Dermis blood vessel endothelial cell (primary cell): Measurements from ENCODE around the gene CRACDL. TPM values are rescaled to one million over a fixed set of nuclear protein-coding genes. Genes with fewer than 3 reads are reported as not detected.
"Not testable (repeated sequence)": the region's sequence is repeated elsewhere in the genome, so short reads cannot be mapped to it uniquely, and the experiment has no call there.

Source experiments
- DNase-seq: peaks from one replicate; pipeline ENCODE4 v3.0.0; 2010
- total RNA-seq: library from RNA; depleted of rRNA; stranded (reverse); fragments of >200 nt; gene quantifications from 2 replicates; pipeline ENCODE4 v1.2.3, GENCODE V29; 2014

The CRACDL gene
- total RNA-seq, 1 donor from 2014 or later = 9.0 TPM

GRCh38 chr2:98883780-98884211 is 52.2 kb downstream of the CRACDL start:
- peak; percentile 25 for DNase-seq

DNA sequence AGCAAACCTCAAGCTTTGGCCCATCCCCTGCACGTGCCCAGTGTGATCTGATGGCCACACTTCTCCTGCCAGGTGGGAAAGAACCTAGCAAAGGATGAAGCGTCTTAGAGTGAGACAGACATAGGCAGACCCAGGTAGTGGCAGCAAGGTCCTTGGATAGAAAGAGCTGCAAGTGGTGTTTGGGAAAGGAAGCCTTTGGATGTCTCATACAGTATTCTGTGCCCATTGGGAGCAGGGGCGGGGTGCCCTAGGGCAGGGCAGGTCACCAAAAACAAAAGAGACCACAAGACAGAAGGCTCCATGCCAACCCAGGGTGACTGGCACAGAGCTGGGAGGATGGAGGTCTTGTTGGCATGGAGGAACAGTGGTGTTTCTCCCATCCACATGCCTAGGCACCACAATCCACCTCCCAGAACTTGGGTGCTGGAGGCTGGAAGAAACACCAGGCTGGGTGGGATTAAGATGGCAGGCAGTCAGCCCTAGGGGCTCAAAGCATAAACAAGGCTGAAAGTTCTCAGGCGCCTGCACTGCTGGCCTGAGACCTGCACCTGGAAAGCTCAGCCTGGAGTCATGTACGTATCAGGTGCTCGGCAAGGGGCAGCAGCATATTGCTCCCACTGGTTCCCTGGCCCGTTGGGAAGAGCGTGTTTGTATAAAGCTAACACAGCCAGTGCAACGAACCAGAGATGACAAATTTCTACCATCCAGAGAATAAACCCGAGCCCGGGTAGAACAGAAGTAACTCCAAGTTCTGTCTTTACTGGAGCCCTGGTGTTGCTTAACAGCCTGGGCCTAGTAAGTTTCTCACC is 52.9 kb downstream of the CRACDL start:
- no peak for DNase-seq

- no peak for DNase-seq
These were observed 53.7 kb downstream of the CRACDL start for GRCh38 chr2:98882368-98882767.

- DNase-seq = no peak
These were observed 54.8 kb downstream of the CRACDL start for GRCh38 chr2:98881153-98881650.

DNA sequence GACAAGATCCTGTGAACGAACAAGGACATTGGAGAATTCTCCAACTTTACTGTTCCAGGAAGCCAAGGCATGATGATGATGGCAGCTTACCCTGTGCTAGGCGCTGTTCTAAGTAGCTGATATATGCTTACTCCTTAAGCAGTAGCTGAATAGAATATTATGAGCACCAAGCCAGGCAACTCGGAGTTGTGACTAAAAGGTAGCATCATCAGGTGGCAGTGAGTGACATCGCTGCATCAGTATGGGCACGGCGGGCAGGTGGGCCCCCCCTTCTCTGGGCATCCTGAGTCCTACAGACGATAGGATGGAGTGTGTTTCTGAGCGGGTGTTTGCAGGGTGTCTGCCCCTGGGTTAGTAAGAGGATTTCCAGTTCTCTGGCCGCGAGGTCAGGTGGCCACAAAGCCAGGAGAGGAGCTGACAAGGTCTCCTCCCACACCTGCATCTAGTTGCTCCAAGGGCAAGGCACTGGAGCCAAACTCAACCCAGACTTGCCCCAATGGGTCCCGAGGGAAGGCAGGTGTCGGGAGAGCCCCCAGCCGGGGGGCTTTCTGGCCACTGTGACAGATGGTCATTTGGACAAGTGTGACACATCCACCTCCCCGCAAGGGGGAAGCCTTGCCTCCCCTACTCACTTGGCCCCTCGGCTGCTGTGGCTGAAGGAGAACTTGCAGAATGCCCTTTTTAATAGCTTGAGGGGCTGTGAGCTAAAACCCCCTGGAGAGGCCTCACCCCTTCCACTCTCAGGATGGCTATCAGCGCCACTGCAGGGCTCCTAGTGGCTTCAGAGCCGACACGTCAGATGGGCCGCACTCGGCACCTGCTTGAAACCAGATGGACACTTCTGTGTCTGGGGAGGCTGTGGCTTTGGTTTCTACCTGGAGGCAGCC is 55.5 kb downstream of the CRACDL start:
- no peak for DNase-seq

DNA sequence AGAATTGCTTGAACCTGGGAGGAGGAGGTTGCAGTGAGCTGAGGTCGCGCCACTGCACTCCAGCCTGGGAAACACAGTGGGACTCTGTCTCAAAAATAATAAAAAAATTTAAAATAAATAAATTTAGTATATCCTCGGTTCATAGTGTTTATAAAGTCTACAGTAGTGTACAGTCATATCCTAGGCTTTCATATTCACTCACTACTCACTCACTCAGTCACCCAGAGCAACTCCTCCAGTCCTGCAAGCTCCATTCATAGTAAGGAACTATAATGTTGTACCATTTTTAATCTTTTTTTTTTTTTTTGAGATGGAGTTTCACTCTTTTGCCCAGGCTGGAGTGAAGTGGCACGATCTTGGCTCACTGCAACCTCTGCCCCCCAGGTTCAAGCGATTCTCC is 58.4 kb downstream of the CRACDL start:
- DNase-seq = not testable (repeated sequence)

DNA sequence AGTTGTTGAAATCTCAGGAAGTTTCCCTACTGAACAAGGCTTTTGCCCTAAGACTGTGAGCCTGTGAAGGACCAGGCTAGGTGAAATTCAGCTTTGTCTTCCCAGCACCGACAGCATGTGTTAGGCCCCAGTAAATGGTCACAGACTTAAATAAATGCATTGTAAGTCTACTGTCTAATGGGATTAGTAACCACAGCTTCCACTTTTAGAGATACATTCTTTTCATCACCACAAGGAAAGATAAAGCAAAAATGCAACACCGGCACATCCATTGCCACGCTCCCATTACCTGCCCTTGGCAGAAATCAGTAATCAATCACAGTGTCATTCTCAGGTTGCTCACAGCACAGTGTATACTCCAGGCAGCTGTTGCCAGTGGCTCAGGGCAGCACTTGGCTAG is 59.3 kb downstream of the CRACDL start:
- DNase-seq = no peak

- no peak for DNase-seq
These were observed 60.3 kb downstream of the CRACDL start for GRCh38 chr2:98875746-98876145.

- no peak for DNase-seq
These were observed 60.8 kb downstream of the CRACDL start for GRCh38 chr2:98875081-98875728.

DNA sequence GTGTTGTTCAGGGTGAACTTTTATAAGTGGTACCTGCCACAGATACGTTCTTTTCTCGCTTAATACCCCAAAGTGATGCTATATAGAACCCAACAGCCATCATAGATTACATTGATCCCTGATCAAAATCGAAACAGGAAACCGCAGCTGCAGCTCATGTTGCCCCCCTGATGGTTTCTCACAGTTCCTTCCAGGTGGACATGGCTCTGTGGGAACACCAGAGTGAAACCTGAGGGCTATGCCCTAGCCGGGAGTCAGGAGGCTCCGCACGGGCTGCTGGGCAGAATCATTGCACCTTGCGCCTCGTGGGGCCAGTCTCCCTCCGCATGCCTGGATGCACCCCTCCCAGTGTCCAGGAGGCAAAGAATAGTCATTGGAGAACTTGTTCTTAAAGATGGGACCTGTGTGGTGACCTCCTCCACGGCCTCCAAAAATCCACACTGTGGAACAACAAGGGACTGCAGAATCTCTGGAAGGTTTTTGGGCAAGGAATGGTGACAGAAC is 61.8 kb downstream of the CRACDL start:
- no peak for DNase-seq

GRCh38 chr2:98872526-98872925 is 63.5 kb downstream of the CRACDL start:
- DNase-seq = no peak

DNA sequence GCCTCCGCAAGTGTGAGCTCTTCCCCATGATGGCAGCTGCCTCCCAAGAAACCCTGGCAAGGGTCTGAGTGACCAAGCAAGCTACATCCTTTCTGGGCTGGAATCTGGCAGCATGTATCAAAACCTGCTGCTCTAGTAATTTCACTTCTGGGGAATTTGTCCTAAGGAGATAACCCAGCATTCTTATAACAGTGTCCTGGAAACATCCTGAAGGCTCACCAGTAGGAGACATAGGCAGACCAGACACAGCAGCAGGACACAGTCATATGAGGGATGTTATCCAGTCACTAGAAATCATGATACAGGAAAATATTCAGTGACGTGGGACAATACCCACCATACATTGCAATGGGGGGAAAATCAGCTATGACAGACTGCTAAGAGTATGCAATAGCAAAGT is 64.5 kb downstream of the CRACDL start:
- no peak for DNase-seq

- DNase-seq = no peak
These were observed 65.4 kb downstream of the CRACDL start for GRCh38 chr2:98870516-98871158.

GRCh38 chr2:98869870-98870269 is 66.2 kb downstream of the CRACDL start:
- peak; percentile 26 for DNase-seq

DNA sequence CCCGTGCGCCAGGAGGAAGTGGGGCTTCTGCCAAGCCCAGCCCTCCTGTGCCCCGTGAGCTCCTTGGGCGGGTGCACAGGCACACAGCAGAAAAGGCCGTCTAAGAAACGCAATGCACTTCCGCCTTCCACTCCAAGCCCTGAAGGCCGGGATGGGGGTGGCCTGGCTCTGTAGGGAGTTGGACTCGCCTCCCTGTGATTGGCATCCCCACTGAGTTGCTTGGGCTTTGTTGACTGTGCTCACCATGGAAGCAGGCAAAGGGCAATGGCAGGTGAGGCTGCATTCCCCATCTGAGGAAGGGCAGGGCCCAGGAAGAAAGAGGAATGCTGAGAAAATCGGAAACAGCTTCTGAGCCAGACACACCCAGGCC is 66.8 kb downstream of the CRACDL start:
- peak; percentile 27 for DNase-seq

DNA sequence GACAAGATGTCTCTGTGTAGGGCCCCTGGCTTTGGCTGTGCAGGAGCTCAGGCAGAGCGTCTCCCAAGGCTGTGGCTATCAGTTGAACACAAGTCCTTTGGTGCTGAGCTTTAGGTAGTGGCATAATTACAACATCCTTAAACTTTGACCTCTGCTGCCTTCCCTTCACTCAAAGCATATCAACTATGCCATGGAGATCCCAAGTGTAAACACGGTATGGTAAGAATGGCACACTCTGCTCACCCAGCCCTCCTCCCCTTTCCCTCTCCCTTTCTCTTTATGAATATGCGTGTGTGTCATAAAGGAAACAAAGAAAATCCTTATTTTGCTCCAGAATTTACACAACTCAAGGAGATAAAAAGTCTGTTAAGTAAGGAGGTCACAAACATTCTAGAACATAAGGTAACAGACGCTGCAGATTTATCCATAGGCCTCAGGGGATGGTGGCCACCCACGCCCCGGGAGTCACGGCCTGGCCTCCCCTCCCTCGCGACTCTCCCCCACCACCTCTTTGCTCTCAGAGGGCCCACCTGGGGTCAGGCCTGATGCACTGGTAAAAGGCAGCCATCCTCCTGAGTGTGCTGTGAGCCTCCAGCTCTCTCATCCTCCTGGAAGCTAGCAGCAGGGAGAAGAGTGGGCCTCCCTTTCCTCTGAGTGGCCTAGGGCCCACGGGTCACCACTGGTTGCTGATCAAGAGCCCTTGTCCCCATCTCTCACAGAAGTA is 67.3 kb downstream of the CRACDL start:
- no peak for DNase-seq

- DNase-seq = peak; percentile 34
These were observed 68.3 kb downstream of the CRACDL start for GRCh38 chr2:98867539-98868309.

DNA sequence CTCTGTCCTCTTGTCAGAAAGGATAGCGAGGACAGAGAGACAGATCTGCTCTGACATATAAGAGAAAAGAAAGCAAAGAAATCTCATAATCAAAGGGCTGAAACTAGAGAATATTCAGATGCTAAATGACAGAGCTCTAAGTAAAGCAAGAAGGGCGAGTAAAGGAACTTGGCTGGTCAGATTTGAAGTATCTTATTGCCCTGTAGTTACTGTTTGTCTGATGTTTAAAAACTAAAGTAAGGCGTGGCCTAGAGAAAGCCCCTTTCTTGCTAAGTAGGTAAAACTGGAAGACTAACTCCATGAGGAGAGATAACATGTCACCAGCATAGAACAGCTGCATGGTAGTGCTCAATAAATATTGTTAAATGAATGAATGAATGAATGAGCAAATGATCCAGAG is 70.0 kb downstream of the CRACDL start:
- peak; percentile 24 for DNase-seq

- DNase-seq = no peak
These were observed 74.4 kb downstream of the CRACDL start for GRCh38 chr2:98861601-98862000.

GRCh38 chr2:98859323-98859722 is 76.7 kb downstream of the CRACDL start:
- DNase-seq = no peak

DNA sequence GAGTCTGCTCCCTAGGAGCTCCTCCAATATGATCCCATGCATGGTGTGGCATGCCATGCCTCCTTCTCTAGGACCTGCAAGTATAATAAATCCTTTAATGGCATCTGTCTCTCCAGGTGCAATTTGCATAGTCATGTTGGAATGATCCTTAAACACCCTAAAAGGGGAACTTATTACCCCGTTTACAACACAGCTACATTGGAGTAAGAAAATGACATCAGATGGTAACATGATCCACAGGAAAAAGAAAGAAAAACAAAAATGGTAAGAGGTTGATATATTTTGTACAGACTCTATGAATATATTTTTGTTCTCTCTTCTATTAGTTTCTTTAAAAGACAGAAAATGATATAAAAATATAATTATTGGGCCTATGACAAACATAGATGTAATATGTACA is 79.0 kb downstream of the CRACDL start:
- no peak for DNase-seq
